Neural cell (in vitro differentiated cells): Measurements from ENCODE around the gene ACVR1. TPM values are rescaled to one million over a fixed set of nuclear protein-coding genes. Genes with fewer than 3 reads are reported as not detected.

ENCODE experiments used
- polyA plus RNA-seq: library from polyadenylated mRNA; depleted of rRNA; stranded (reverse); fragments of >200 nt; gene quantifications from 2 replicates; pipeline ENCODE4 v1.2.3, GENCODE V29; 2014
- small RNA-seq, 3 experiments: library from RNA; depleted of rRNA; stranded (forward); fragments of <200 nt; gene quantifications; one replicate each; pipeline ENCODE3, GENCODE V24; 2012

ACVR1 gene
- polyA plus RNA-seq, 1 donor from 2014 or later: 4.0 TPM

Small RNA genes within 50 kb of the gene (small RNA-seq; reads per million reads assigned to genes)
- 0 reads per million in 3 experiments for gene RNU6-436P

Other genes starting within 250 kb of the ACVR1 start
- 0.26 and 0.64 TPM in 2 replicates for gene ACVR1C, start 247.5 kb downstream of the ACVR1 start, polyA plus RNA-seq
- gene UPP2, start 225.5 kb upstream of the ACVR1 start, polyA plus RNA-seq: 0.12 and 0.16 TPM in 2 replicates